ENCODE results near the gene KASH5. TPM values are rescaled to one million over a fixed set of nuclear protein-coding genes. Genes with fewer than 3 reads are reported as not detected.

The KASH5 gene
- total RNA-seq, 3 donors from 2014 or later = 0.24 to 0.48 (median 0.27) TPM

GRCh38 chr19:49398001-49398615, 10.1 kb downstream of the KASH5 start:
- no peak for ATAC-seq
- no peak for DNase-seq
- Mint-ChIP-seq H3K36me3 (ENCODE audit: insufficient read depth) (no peaks in the 10 kb centered on the region), H3K27me3 (ENCODE audit: low read depth) (no peaks in the 10 kb centered on the region), H3K9me3 (no peaks in the 10 kb centered on the region), H3K4me3 (no peak overlapping the region), H3K4me1 (ENCODE audit: low read depth) (peaks cover 16% of the 10 kb centered on the region)

DNA sequence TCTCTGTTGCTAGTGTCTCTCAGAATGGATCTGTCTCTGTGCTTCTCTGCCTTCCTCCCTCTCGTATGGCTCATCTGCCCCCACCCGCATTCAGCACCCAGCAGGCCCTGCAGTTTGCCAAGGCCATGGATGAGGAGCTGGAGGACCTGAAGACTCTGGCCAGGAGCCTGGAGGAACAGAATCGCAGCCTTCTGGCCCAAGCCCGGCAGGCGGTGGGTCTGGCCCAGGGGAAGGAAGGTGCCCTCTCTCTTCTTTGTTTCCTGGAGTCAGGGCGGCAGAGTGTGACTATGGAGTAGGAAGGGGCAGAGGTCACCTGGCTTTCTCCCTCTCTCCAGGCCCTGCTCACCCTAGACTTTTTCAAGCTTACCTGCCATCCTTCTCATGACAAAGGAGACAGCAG, 10.9 kb downstream of the KASH5 start:
- no peaks in the 10 kb centered on the region for H3K27me3 Mint-ChIP-seq (ENCODE audit: low read depth)
- ATAC-seq = no peak
- DNase-seq = no peak
- H3K4me1 Mint-ChIP-seq (ENCODE audit: low read depth) = peaks cover 22% of the 10 kb centered on the region
- no peak overlapping the region for H3K4me3 Mint-ChIP-seq
- H3K9me3 Mint-ChIP-seq = no peaks in the 10 kb centered on the region
- H3K36me3 Mint-ChIP-seq (ENCODE audit: insufficient read depth) = no peaks in the 10 kb centered on the region

DNA sequence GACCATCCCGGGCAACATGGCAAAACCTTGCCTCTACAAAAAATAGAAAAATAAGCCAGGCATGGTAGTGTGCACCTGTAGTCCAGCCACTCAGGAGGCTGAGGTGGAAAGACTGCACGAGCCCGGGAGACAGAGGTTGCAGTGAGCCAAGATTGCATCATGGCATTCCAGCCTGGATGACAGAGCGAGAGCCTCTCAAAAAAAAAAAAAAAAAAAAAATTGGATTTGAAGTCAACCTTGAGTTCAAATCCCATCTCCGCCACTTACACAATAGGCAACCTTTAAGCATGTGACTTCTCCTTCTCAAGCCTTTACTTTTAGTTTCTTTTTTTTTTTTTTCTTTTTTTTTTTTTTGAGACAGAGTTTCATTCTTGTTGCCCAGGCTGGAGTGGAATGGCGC, 12.0 kb downstream of the KASH5 start:
- ATAC-seq (no peak), DNase-seq (no peak)
- Mint-ChIP-seq H3K9me3 (no peaks in the 10 kb centered on the region), H3K4me3 (no peak overlapping the region), H3K36me3 (ENCODE audit: insufficient read depth) (no peaks in the 10 kb centered on the region), H3K4me1 (ENCODE audit: low read depth) (peaks cover 22% of the 10 kb centered on the region), H3K27me3 (ENCODE audit: low read depth) (no peaks in the 10 kb centered on the region)

DNA sequence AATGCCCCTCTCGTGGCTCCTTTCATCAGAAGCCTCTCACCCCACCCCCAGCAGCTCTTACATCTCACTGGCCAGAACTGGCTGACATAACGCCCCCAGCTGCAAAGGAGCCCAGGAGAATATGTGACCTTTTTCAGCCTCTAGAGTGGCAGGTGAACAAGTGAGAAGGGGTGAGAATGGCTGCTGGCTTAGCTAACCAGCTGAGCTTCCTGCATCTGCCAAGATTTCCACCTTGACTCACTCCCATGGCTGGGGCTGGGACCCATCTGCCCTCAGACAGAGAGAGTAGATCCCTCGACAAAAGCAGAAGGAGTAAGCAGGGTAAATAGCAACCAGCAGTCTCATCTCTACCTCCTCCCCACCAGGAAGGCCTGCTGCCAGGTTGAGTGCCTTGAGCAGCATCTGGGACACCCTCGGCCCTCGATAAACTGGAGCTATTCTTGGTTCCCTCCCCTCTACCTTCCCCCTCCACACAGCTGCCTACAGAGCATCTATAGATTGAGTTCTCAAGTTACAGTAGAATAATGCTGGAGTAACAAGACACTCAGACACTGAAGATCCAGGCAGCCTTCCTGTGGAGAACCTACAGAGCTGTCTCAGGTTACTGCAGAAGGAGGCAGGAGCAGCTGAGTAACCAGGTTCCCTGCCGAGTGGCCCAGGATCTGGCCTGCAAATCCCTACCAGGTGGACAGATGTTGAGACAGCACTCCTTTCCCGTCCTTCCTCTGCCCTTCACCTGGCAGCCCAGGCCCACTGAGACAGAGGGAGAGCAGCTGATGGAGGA, 15.5 kb downstream of the KASH5 start:
- Mint-ChIP-seq H3K9me3 (no peaks in the 10 kb centered on the region), H3K4me1 (ENCODE audit: low read depth) (peaks cover 32% of the 10 kb centered on the region), H3K4me3 (no peak overlapping the region), H3K36me3 (ENCODE audit: insufficient read depth) (no peaks in the 10 kb centered on the region), H3K27me3 (ENCODE audit: low read depth) (no peaks in the 10 kb centered on the region)
- no peak for ATAC-seq
- no peak for DNase-seq

- DNase-seq (no peak), ATAC-seq (no peak)
- Mint-ChIP-seq H3K4me1 (ENCODE audit: low read depth) (peaks cover 58% of the 10 kb centered on the region), H3K4me3 (no peak overlapping the region), H3K27me3 (ENCODE audit: low read depth) (no peaks in the 10 kb centered on the region), H3K9me3 (no peaks in the 10 kb centered on the region), H3K36me3 (ENCODE audit: insufficient read depth) (no peaks in the 10 kb centered on the region)
These were observed 19.0 kb downstream of the KASH5 start for GRCh38 chr19:49407079-49407478.

DNA sequence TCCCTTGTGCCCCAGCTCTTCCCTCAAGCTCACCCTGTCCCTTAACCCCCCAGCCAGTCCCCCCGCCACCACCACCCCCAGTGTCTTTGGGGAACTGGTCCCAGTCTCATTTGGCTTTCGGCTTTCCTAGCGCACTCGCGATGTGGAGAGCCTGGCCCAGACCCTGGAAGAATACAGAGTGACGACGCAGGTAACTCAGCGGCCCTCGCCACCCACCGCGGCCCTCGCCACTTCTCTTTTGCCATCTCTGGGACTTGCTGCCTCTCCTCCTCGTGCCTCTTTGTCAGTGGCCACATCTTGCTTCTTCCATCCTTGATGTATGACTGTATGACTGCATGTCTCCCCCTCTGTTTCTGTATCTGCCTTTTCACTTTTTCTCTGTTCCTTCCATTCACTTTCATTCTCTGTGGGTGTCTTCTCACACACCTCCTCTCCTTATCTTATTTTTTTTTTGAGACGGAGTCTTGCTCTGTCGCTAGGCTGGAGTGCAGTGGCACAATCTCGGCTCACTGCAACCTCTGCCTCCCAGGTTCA, 19.5 kb downstream of the KASH5 start:
- ATAC-seq (peak; percentile 63 to 68), DNase-seq (no peak)
- peaks cover 62% of the 10 kb centered on the region for H3K4me1 Mint-ChIP-seq (ENCODE audit: low read depth)
- no peaks in the 10 kb centered on the region for H3K36me3 Mint-ChIP-seq (ENCODE audit: insufficient read depth)
- H3K9me3 Mint-ChIP-seq = no peaks in the 10 kb centered on the region
- H3K4me3 Mint-ChIP-seq = no peak overlapping the region
- H3K27me3 Mint-ChIP-seq (ENCODE audit: low read depth) = no peaks in the 10 kb centered on the region

- Mint-ChIP-seq H3K27me3 (ENCODE audit: low read depth) (no peaks in the 10 kb centered on the region), H3K36me3 (ENCODE audit: insufficient read depth) (no peaks in the 10 kb centered on the region), H3K4me1 (ENCODE audit: low read depth) (peaks cover 57% of the 10 kb centered on the region), H3K9me3 (no peaks in the 10 kb centered on the region), H3K4me3 (no peak overlapping the region)
- ATAC-seq (no peak), DNase-seq (no peak)
These were observed 20.9 kb downstream of the KASH5 start for GRCh38 chr19:49408816-49409440.

DNA sequence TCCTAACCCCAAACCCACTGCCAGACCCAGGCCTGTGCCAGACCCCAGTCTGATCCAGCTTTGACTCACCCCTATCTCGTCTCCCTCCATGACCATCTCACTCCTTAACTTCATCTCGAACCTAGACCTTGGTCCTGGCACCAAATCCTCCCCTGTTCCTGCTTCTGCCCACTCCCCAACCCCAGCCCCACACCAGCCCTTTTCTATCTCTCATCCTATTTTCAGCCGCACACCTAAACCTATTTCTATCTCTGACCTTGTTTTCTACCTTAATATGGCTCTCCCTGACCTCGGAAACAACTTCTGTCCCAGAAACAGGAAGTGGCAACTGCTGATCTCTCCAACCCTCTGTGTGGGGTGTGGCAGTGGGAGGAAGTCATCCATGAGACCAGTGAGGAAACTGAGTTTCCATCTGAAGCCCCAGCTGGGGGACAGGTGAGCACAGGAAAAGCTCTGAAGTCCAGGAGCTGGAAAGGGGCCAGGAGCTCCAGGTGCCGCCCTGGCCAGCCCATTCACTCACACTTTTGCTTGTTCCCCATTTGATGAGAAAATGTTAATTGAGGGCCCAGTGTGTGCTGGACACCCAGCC, 21.5 kb downstream of the KASH5 start:
- ATAC-seq (peak; percentile 27 to 44), DNase-seq (no peak)
- no peaks in the 10 kb centered on the region for H3K36me3 Mint-ChIP-seq (ENCODE audit: insufficient read depth)
- peak overlapping the region; percentile 65 for H3K4me3 Mint-ChIP-seq
- H3K27me3 Mint-ChIP-seq (ENCODE audit: low read depth) = no peaks in the 10 kb centered on the region
- H3K9me3 Mint-ChIP-seq = no peaks in the 10 kb centered on the region
- H3K4me1 Mint-ChIP-seq (ENCODE audit: low read depth) = peaks cover 57% of the 10 kb centered on the region

DNA sequence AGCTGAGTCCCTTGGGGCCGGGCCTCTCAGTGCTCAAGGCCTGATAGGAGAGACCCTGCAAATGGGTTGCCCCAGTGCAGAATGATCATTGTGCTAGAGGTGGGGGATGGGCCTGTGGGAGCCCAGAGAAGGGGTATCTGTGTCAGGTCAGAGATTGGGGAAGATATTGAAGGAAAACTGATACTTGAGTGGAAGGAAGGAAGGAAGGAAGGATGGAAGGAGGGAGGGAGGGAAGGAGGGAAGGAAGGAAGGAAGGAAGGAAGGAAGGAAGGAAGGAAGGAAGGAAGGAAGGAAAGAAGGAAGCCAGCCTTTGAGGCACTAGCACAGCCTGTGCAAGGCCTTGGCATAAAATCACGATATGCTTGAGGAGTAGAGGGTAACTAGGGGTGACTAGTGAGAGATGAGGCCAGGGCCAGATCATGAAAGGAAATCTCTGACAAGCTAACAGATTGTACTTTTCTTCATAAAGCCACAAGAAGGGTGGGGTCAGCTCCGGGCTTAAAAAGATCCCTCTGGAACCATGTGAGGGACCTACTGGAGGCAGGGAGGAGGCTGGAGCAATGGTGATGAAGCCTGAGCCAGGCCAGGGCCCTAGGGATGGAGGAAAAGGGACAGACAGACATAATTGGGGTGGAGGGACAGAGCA, 23.8 kb downstream of the KASH5 start:
- H3K36me3 Mint-ChIP-seq (ENCODE audit: insufficient read depth) = no peaks in the 10 kb centered on the region
- ATAC-seq (no peak), DNase-seq (no peak)
- H3K27me3 Mint-ChIP-seq (ENCODE audit: low read depth) = peaks cover 5% of the 10 kb centered on the region
- H3K4me1 Mint-ChIP-seq (ENCODE audit: low read depth) = peaks cover 52% of the 10 kb centered on the region
- no peaks in the 10 kb centered on the region for H3K9me3 Mint-ChIP-seq
- peak overlapping the region; percentile 33 for H3K4me3 Mint-ChIP-seq

GRCh38 chr19:49413348-49413747, 25.3 kb downstream of the KASH5 start:
- no peaks in the 10 kb centered on the region for H3K36me3 Mint-ChIP-seq (ENCODE audit: insufficient read depth)
- ATAC-seq (no peak), DNase-seq (no peak)
- peaks cover 40% of the 10 kb centered on the region for H3K4me1 Mint-ChIP-seq (ENCODE audit: low read depth)
- peaks cover 13% of the 10 kb centered on the region for H3K27me3 Mint-ChIP-seq (ENCODE audit: low read depth)
- no peaks in the 10 kb centered on the region for H3K9me3 Mint-ChIP-seq
- no peak overlapping the region for H3K4me3 Mint-ChIP-seq

- Mint-ChIP-seq H3K36me3 (ENCODE audit: insufficient read depth) (no peaks in the 10 kb centered on the region), H3K4me3 (no peak overlapping the region), H3K4me1 (ENCODE audit: low read depth) (peaks cover 30% of the 10 kb centered on the region), H3K9me3 (no peaks in the 10 kb centered on the region), H3K27me3 (ENCODE audit: low read depth) (peaks cover 19% of the 10 kb centered on the region)
- ATAC-seq (no peak), DNase-seq (no peak)
These were observed 26.2 kb downstream of the KASH5 start for GRCh38 chr19:49414256-49414655.

DNA sequence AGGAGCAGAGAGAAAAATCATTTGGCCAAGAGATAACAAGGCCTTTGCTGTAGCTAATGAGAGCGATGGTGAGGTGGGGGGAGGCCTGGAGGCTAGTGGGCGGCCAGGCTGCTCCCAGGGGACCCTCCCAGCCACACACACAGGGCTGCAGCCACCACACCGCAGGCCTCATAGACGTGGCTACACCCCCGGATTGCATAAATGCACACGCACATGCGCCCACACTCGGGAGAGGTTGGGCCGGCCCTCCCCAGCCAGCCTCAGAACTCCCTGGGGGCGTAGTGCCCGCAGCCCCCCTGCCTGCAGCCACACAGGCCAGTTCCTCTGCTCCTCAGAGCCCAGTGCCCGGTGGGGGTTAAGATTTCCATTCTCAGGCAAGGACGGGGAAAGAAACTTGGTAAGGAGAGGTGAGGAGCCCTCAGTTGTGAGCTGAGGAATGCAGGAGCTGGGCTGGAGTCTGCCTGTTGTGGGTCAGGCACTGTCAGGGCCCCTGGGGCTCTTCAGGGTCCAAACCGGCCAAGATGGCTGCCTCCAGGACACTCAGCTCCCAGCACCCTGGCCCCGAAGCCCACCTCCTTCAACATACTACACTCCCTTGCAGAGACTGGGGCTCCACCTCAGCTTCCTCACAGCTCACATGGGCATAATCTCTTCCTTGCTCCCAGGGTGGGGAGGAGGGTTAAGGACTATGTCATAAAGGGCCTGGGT, 27.2 kb downstream of the KASH5 start:
- H3K27me3 Mint-ChIP-seq (ENCODE audit: low read depth) = peaks cover 28% of the 10 kb centered on the region
- ATAC-seq = no peak
- H3K36me3 Mint-ChIP-seq (ENCODE audit: insufficient read depth) = no peaks in the 10 kb centered on the region
- no peak for DNase-seq
- H3K9me3 Mint-ChIP-seq = no peaks in the 10 kb centered on the region
- H3K4me3 Mint-ChIP-seq = no peak overlapping the region
- H3K4me1 Mint-ChIP-seq (ENCODE audit: low read depth) = peaks cover 20% of the 10 kb centered on the region

GRCh38 chr19:49415810-49416200, 27.8 kb downstream of the KASH5 start:
- no peak for DNase-seq
- Mint-ChIP-seq H3K36me3 (ENCODE audit: insufficient read depth) (no peaks in the 10 kb centered on the region), H3K4me3 (no peak overlapping the region), H3K4me1 (ENCODE audit: low read depth) (peaks cover 19% of the 10 kb centered on the region), H3K27me3 (ENCODE audit: low read depth) (peaks cover 33% of the 10 kb centered on the region), H3K9me3 (no peaks in the 10 kb centered on the region)
- no peak for ATAC-seq

All from activated T-cell treated with anti-CD3 and anti-CD28 coated beads, Interleukin-2, amount 50 U/mL, for 4 hours (primary cell).